Measurements from ENCODE around the gene IQGAP2. TPM values are rescaled to one million over a fixed set of nuclear protein-coding genes. Genes with fewer than 3 reads are reported as not detected.

IQGAP2 gene
- polyA plus RNA-seq, 1 donor (not counting 4 experiments of a cell fraction or from before 2014, with no cell fraction given), result 0.14 TPM

DNA sequence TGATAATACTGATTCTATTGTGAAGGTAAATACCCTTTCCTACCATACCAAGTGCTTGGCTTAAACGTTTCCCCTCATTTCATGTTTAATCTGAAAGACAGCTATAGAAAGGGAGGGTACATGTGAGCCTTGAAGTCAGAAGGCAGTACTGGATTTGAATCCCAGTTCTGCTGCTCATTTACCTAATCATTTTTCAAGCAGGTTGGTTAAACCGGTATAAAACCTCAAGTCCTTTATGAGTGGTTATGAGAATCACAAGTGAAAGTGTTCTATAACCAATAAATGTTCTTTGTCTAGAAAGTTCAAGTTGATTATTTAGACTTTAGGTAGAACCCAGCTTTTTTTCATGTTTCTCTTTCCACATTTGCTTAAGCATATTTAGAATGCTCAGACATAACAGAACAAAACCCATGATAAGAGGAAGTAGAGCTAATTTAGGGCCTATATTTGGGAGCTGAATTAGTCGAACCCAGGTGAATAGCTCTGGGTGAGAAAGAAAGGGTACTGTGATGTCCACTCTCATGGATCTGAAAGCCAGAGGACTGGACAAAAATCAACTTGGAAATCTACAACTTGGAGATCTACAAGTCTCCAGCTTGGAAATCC lies 249.8 kb downstream of the IQGAP2 start:
- H2AFZ ChIP-seq (ENCODE audit: control insufficient read depth, low read length), result no peak overlapping the region
- dilution Hi-C loops (cut with MboI; ENCODE audit: extremely low pct_ligation_motif_present, low sequenced_read_pairs), result no loop called here
- peaks cover 4% of the 10 kb centered on the region for H3K9me3 ChIP-seq (ENCODE audit: control insufficient read depth, low read depth, low read length)
- H3K9me1 ChIP-seq (ENCODE audit: control insufficient read depth, extremely low read depth, insufficient read depth, low read length), result no peaks in the 10 kb centered on the region
- H3K27me3 ChIP-seq (ENCODE audit: control insufficient read depth, extremely low read depth, insufficient read depth, low read length), result no peaks in the 10 kb centered on the region
- no peak overlapping the region for H3K4me2 ChIP-seq (ENCODE audit: control insufficient read depth, extremely low read depth, insufficient read depth, low read depth, low read length)
- H3K9ac ChIP-seq (ENCODE audit: control insufficient read depth, extremely low read depth, insufficient read depth, low read length), result no peak overlapping the region
- H4K20me1 ChIP-seq (ENCODE audit: control insufficient read depth, extremely low read depth, insufficient read depth, low read length), result no peaks in the 10 kb centered on the region
- no peak overlapping the region for H3K4me3 ChIP-seq (ENCODE audit: control insufficient read depth in 2 of 3, extremely low read depth in 1 of 3, insufficient read depth in 2 of 3, low read depth in 1 of 3, low read length in 3 of 3)
- H3K79me2 ChIP-seq (ENCODE audit: control insufficient read depth, insufficient read depth, low read length), result no peaks in the 10 kb centered on the region
- H3K36me3 ChIP-seq (ENCODE audit: control insufficient read depth in 2 of 2, extremely low read depth in 1 of 2, insufficient read depth in 2 of 2, low read length in 2 of 2), result no peaks in the 10 kb centered on the region
- DNase-seq (ENCODE audit: low read depth, low spot score) (no peak), FAIRE-seq (no peak)
- H3K27ac ChIP-seq (ENCODE audit: control insufficient read depth, insufficient read depth, low read length), result no peak overlapping the region
- TF ChIP-seq, protein P1, sequence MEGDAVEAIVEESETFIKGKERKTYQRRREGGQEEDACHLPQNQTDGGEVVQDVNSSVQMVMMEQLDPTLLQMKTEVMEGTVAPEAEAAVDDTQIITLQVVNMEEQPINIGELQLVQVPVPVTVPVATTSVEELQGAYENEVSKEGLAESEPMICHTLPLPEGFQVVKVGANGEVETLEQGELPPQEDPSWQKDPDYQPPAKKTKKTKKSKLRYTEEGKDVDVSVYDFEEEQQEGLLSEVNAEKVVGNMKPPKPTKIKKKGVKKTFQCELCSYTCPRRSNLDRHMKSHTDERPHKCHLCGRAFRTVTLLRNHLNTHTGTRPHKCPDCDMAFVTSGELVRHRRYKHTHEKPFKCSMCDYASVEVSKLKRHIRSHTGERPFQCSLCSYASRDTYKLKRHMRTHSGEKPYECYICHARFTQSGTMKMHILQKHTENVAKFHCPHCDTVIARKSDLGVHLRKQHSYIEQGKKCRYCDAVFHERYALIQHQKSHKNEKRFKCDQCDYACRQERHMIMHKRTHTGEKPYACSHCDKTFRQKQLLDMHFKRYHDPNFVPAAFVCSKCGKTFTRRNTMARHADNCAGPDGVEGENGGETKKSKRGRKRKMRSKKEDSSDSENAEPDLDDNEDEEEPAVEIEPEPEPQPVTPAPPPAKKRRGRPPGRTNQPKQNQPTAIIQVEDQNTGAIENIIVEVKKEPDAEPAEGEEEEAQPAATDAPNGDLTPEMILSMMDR (optimal IDR thresholded peaks at IDR 0.05 in 1 of 3, IDR thresholded peaks at IDR 0.05 in 1 of 3, conservative IDR thresholded peaks at IDR 0.05 in 1 of 3; ENCODE audit: extremely low read depth in 1 of 3, insufficient read depth in 2 of 3, low read length in 3 of 3), result no peak
- no peak for TF ChIP-seq EZH2 (IDR thresholded peaks at IDR 0.05; ENCODE audit: low read length)
- no peaks in the 10 kb centered on the region for H3K4me1 ChIP-seq (ENCODE audit: control insufficient read depth, extremely low read depth, insufficient read depth, low read length)

DNA sequence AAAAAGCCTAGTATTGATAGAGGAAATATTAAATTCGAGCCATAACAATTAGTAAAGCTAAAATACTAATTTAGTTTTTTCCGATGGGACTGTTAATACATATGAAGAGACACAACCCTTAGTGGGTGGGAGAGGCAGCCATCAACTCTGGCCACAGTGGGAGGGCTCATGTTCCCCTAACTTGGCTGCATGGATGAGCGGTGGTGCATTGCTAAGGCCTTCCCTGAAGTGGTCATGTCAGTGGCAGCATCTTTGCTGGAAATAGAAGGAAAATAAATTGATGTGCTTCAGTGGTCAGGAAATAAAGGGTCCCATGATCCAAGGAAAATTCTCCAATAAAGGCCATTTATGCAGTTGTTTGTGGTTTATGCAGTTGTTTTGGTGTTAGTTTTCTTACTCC lies 254.0 kb downstream of the IQGAP2 start:
- H3K9me3 ChIP-seq (ENCODE audit: control insufficient read depth, low read depth, low read length), result no peaks in the 10 kb centered on the region
- no peaks in the 10 kb centered on the region for H3K27me3 ChIP-seq (ENCODE audit: control insufficient read depth, extremely low read depth, insufficient read depth, low read length)
- no peak overlapping the region for H3K9ac ChIP-seq (ENCODE audit: control insufficient read depth, extremely low read depth, insufficient read depth, low read length)
- H3K27ac ChIP-seq (ENCODE audit: control insufficient read depth, insufficient read depth, low read length), result no peak overlapping the region
- DNase-seq (ENCODE audit: low read depth, low spot score), result no peak
- H2AFZ ChIP-seq (ENCODE audit: control insufficient read depth, low read length), result no peak overlapping the region
- no peaks in the 10 kb centered on the region for H4K20me1 ChIP-seq (ENCODE audit: control insufficient read depth, extremely low read depth, insufficient read depth, low read length)
- H3K4me3 ChIP-seq (ENCODE audit: control insufficient read depth in 2 of 3, extremely low read depth in 1 of 3, insufficient read depth in 2 of 3, low read depth in 1 of 3, low read length in 3 of 3), result no peak overlapping the region
- no peaks in the 10 kb centered on the region for H3K9me1 ChIP-seq (ENCODE audit: control insufficient read depth, extremely low read depth, insufficient read depth, low read length)
- H3K4me2 ChIP-seq (ENCODE audit: control insufficient read depth, extremely low read depth, insufficient read depth, low read depth, low read length), result no peak overlapping the region
- no peaks in the 10 kb centered on the region for H3K79me2 ChIP-seq (ENCODE audit: control insufficient read depth, insufficient read depth, low read length)
- dilution Hi-C loops (cut with MboI; ENCODE audit: extremely low pct_ligation_motif_present, low sequenced_read_pairs), result no loop called here
- no peaks in the 10 kb centered on the region for H3K36me3 ChIP-seq (ENCODE audit: control insufficient read depth in 2 of 2, extremely low read depth in 1 of 2, insufficient read depth in 2 of 2, low read length in 2 of 2)
- no peaks in the 10 kb centered on the region for H3K4me1 ChIP-seq (ENCODE audit: control insufficient read depth, extremely low read depth, insufficient read depth, low read length)
- TF ChIP-seq EZH2 (IDR thresholded peaks at IDR 0.05; ENCODE audit: low read length), result no peak
- TF ChIP-seq, protein P1 (optimal IDR thresholded peaks at IDR 0.05 in 1 of 3, IDR thresholded peaks at IDR 0.05 in 1 of 3, conservative IDR thresholded peaks at IDR 0.05 in 1 of 3; ENCODE audit: extremely low read depth in 1 of 3, insufficient read depth in 2 of 3, low read length in 3 of 3), result no peak
- no peak for FAIRE-seq

Measured in keratinocyte (primary cell).